Fibroblast of pulmonary artery (primary cell): ENCODE measurements around the gene KCTD13.

ENCODE experiments used
- DNase-seq: peaks from one replicate; pipeline ENCODE4 v3.0.0-alpha.2; 2010; ENCODE audit warnings: low read depth
- H3K4me3 ChIP-seq: replicated peaks from 2 replicates; pipeline ENCODE4 v1.5.1; 2011; ENCODE audit warnings: low read depth, mild to moderate bottlenecking, control low read depth, low read length, moderate library complexity
- CTCF ChIP-seq: IDR thresholded peaks from 2 replicates; pipeline ENCODE4 v1.5.1; 2011; ENCODE audit warnings: mild to moderate bottlenecking, control low read depth, low read length, inconsistent platforms; ENCODE audit errors: missing control alignments

KCTD13 gene

GRCh38 chr16:29922986-29923501 is 3.0 kb downstream of the KCTD13 start:
- no peak for DNase-seq
- no peak overlapping the region for H3K4me3 ChIP-seq
- no peak for TF ChIP-seq CTCF

GRCh38 chr16:29922326-29922725 is 3.7 kb downstream of the KCTD13 start:
- no peak for DNase-seq
- H3K4me3 ChIP-seq: no peak overlapping the region
- no peak for TF ChIP-seq CTCF

- no peak for TF ChIP-seq CTCF
- no peak overlapping the region for H3K4me3 ChIP-seq
- no peak for DNase-seq
These were observed 5.0 kb downstream of the KCTD13 start for GRCh38 chr16:29921034-29921385.

- no peak for DNase-seq
- H3K4me3 ChIP-seq: no peak overlapping the region
- TF ChIP-seq CTCF: no peak
These were observed 5.6 kb downstream of the KCTD13 start for GRCh38 chr16:29920288-29921033.

GRCh38 chr16:29916979-29917378 is 9.0 kb downstream of the KCTD13 start:
- DNase-seq: no peak
- TF ChIP-seq CTCF: no peak
- H3K4me3 ChIP-seq: no peak overlapping the region

- TF ChIP-seq CTCF: no peak
- peak; percentile 39 for DNase-seq
- H3K4me3 ChIP-seq: no peak overlapping the region
These were observed 10.3 kb downstream of the KCTD13 start for GRCh38 chr16:29915590-29916247.

GRCh38 chr16:29913514-29913913 is 12.5 kb downstream of the KCTD13 start:
- no peak for TF ChIP-seq CTCF
- no peak overlapping the region for H3K4me3 ChIP-seq
- DNase-seq: no peak
